Measurements from ENCODE around the gene TP53I13. TPM values are rescaled to one million over a fixed set of nuclear protein-coding genes. Genes with fewer than 3 reads are reported as not detected.

TP53I13 gene
- total and polyA plus RNA-seq, 2 of the 13 experiments (the other 11 are each of a cell fraction or from before 2014, with no cell fraction given), result 16.9 to 25.7 TPM

DNA sequence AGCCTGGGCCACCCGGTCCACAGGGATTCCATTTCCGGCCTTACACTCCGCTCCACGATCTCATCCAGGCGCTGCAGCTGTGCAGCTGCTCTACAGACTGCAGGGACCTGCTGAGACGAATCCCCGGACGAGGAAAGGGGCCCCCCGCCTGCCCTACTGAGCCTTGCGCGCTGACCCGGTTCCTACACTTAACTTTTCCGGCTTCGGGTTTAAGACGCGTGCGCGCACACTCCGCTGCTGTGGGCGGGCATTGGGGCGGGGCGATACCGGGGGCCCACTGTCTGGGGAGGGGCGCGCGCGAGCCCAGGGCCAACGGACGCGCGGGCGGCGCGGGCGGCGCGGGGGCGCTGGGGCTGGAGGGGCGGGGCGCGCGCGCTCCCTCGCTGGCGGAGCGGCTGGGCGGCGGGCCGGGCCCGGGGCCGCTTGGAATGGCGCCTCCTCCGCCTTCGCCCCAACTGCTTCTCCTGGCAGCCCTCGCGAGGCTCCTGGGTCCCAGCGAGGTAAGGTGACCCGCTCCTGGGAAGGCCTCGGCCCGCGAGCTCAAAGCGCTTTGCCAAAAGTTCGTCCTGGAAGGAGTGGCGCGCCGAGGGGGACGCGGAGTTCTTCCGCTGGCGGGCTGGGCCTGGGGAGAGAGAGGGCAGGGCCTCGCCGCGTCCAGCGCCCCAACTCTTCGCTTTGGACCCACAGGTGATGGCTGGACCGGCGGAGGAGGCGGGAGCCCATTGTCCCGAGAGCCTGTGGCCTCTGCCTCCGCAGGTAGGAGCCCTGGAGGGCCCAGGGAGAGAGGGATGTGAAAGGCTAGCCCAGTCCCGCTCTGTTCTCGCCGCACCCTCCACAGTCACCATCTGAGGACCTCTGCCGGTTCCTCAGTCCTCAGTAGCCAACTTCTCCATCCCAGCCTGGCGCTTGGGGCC is at the start of gene TP53I13 (continued):
- TF ChIP-seq, protein P1, sequence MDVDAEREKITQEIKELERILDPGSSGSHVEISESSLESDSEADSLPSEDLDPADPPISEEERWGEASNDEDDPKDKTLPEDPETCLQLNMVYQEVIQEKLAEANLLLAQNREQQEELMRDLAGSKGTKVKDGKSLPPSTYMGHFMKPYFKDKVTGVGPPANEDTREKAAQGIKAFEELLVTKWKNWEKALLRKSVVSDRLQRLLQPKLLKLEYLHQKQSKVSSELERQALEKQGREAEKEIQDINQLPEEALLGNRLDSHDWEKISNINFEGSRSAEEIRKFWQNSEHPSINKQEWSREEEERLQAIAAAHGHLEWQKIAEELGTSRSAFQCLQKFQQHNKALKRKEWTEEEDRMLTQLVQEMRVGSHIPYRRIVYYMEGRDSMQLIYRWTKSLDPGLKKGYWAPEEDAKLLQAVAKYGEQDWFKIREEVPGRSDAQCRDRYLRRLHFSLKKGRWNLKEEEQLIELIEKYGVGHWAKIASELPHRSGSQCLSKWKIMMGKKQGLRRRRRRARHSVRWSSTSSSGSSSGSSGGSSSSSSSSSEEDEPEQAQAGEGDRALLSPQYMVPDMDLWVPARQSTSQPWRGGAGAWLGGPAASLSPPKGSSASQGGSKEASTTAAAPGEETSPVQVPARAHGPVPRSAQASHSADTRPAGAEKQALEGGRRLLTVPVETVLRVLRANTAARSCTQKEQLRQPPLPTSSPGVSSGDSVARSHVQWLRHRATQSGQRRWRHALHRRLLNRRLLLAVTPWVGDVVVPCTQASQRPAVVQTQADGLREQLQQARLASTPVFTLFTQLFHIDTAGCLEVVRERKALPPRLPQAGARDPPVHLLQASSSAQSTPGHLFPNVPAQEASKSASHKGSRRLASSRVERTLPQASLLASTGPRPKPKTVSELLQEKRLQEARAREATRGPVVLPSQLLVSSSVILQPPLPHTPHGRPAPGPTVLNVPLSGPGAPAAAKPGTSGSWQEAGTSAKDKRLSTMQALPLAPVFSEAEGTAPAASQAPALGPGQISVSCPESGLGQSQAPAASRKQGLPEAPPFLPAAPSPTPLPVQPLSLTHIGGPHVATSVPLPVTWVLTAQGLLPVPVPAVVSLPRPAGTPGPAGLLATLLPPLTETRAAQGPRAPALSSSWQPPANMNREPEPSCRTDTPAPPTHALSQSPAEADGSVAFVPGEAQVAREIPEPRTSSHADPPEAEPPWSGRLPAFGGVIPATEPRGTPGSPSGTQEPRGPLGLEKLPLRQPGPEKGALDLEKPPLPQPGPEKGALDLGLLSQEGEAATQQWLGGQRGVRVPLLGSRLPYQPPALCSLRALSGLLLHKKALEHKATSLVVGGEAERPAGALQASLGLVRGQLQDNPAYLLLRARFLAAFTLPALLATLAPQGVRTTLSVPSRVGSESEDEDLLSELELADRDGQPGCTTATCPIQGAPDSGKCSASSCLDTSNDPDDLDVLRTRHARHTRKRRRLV (CRISPR knock-in tag; IDR thresholded peaks at IDR 0.05), result no peak
- TF ChIP-seq NR2F6 (IDR thresholded peaks at IDR 0.05), result no peak
- TF ChIP-seq NR2F6 (CRISPR knock-in tag; IDR thresholded peaks at IDR 0.05), result no peak
- TF ChIP-seq YEATS4 (CRISPR knock-in tag; IDR thresholded peaks at IDR 0.05; ENCODE audit: borderline replicate concordance), result peak; percentile 53; the same call in 1 of the 2 replicates
- TF ChIP-seq ARNT2 (CRISPR knock-in tag; IDR thresholded peaks at IDR 0.05; ENCODE audit: low read depth), result no peak; the same call in 1 of the 2 replicates
- TF ChIP-seq, protein P2, sequence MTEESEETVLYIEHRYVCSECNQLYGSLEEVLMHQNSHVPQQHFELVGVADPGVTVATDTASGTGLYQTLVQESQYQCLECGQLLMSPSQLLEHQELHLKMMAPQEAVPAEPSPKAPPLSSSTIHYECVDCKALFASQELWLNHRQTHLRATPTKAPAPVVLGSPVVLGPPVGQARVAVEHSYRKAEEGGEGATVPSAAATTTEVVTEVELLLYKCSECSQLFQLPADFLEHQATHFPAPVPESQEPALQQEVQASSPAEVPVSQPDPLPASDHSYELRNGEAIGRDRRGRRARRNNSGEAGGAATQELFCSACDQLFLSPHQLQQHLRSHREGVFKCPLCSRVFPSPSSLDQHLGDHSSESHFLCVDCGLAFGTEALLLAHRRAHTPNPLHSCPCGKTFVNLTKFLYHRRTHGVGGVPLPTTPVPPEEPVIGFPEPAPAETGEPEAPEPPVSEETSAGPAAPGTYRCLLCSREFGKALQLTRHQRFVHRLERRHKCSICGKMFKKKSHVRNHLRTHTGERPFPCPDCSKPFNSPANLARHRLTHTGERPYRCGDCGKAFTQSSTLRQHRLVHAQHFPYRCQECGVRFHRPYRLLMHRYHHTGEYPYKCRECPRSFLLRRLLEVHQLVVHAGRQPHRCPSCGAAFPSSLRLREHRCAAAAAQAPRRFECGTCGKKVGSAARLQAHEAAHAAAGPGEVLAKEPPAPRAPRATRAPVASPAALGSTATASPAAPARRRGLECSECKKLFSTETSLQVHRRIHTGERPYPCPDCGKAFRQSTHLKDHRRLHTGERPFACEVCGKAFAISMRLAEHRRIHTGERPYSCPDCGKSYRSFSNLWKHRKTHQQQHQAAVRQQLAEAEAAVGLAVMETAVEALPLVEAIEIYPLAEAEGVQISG (CRISPR knock-in tag; IDR thresholded peaks at IDR 0.05), result peak; percentile 53
- TF ChIP-seq, protein P3, sequence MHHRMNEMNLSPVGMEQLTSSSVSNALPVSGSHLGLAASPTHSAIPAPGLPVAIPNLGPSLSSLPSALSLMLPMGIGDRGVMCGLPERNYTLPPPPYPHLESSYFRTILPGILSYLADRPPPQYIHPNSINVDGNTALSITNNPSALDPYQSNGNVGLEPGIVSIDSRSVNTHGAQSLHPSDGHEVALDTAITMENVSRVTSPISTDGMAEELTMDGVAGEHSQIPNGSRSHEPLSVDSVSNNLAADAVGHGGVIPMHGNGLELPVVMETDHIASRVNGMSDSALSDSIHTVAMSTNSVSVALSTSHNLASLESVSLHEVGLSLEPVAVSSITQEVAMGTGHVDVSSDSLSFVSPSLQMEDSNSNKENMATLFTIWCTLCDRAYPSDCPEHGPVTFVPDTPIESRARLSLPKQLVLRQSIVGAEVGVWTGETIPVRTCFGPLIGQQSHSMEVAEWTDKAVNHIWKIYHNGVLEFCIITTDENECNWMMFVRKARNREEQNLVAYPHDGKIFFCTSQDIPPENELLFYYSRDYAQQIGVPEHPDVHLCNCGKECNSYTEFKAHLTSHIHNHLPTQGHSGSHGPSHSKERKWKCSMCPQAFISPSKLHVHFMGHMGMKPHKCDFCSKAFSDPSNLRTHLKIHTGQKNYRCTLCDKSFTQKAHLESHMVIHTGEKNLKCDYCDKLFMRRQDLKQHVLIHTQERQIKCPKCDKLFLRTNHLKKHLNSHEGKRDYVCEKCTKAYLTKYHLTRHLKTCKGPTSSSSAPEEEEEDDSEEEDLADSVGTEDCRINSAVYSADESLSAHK (CRISPR knock-in tag; IDR thresholded peaks at IDR 0.05; ENCODE audit: borderline replicate concordance), result no peak
- no peak for TF ChIP-seq ZNF572 (CRISPR knock-in tag; IDR thresholded peaks at IDR 0.05)
- TF ChIP-seq ZNF253 (CRISPR knock-in tag; IDR thresholded peaks at IDR 0.05; ENCODE audit: borderline replicate concordance), result no peak
- TF ChIP-seq, protein P4, sequence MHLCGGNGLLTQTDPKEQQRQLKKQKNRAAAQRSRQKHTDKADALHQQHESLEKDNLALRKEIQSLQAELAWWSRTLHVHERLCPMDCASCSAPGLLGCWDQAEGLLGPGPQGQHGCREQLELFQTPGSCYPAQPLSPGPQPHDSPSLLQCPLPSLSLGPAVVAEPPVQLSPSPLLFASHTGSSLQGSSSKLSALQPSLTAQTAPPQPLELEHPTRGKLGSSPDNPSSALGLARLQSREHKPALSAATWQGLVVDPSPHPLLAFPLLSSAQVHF (CRISPR knock-in tag; IDR thresholded peaks at IDR 0.05), result no peak
- TF ChIP-seq KAT2B (IDR thresholded peaks at IDR 0.05; ENCODE audit: borderline replicate concordance, low read depth, low read length), result no peak
- TF ChIP-seq SIN3B (IDR thresholded peaks at IDR 0.05; ENCODE audit: low read length), result no peak
- TF ChIP-seq ZNF441 (CRISPR knock-in tag; IDR thresholded peaks at IDR 0.05; ENCODE audit: borderline replicate concordance), result no peak
- TF ChIP-seq NFIC (IDR thresholded peaks at IDR 0.05; ENCODE audit: low read length), result no peak

Measured in HepG2 (cell line).